GM19452 (cell line): ENCODE results near the gene ADAM10.
"Not testable (repeated sequence)": the region's sequence is repeated elsewhere in the genome, so short reads cannot be mapped to it uniquely, and the experiment has no call there.

Experiments used
- ATAC-seq: cut with Tn5 transposase; IDR thresholded peaks from one replicate; pipeline ENCODE4 v1.9.1; 2021; ENCODE audit not compliant: unreplicated experiment

Gene ADAM10

DNA sequence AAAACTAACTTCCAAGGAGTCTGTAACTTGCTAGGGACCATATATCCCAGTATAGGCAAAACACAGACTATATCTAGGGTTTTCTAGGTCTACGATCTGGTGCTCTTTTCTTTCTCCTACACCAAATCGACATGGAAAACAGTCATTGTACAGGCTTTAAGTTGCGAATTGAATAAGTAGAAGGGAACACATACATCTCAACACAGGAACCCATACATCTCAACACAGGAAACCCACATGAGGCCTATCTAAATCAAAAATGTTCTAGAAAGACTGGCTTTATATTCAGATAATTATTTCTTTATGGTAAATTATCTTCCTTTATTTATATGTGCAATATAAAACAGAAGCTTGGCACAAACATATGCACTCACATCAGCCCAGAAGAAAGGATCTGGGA is 126.6 kb downstream of the ADAM10 start:
- ATAC-seq: no peak

DNA sequence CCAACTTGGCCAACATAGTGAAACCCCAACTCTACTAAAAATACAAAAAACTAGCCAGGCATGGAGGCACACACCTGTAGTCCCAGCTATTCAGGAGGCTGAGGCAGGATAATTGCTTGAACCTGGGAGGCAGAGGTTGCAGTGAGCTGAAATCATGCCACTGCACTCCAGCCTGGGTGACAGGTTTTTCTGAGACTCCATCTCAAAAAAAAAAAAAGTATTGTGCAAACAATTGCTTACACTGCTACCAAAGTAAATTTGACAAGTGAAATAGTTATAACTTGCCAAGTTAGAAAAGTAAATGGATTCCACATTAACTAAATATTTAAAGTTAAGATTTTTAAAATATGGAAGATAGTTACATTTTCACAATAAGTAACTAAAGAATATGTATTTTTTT is 129.2 kb downstream of the ADAM10 start:
- not testable (repeated sequence) for ATAC-seq

DNA sequence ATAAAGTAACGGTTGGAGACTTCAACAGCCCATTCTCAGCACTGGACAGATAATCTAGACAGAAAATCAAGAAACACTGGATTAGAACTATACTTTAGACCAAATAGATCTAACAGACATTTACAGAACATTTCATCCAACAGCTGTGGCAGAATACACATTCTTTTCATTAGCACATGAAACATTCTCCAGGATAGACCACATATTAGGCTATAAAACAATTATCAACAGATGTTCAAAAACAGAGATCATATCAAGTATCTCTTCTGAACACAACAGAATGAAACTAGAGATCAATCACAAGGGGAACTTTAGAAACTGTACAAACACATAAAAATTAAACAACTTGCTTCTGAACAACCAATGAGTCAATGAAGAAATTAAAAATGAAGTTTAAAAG is 133.3 kb downstream of the ADAM10 start:
- ATAC-seq: no peak

DNA sequence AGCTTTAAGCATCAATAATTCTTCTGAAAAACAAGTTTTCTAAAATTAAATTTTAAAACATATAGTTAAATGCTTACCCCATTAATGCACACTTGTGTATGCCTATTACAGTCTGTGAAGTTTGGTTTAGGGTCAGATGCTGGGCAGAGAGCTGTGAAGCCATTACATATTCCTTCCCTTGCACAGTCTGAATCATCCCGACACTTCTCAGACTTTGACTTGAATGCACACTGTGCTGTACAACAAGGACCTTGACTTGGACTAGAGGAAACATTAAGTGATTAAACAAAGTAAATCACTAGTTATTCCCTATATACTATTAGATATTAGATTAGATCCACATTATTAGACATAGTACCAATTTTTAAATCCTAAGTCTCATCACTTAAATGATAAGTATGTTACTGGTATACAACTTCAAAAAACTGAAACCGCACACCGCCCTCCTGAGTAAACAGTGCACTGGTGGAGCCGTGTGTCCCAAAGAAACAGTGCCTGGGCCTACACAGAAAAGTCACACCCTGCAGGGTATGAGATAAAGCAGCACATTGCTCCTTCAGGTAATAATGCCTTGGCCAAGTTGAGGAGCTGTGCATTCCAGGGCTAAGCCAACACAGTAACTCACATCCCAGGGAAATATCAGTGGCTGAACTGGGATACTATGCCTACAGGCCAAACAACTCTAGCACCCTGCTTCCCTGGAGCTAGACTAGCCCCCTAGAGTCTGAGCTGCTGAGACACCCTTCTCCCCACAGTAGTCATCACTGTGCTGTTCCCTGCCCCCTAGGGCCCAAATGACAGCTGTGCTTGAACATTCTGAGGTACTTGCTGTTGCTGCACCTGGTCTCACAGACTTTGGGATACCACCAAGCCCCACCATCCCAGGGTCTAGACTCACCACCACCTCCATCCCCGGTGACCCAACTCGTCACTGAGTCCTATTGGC is 137.5 kb downstream of the ADAM10 start:
- no peak for ATAC-seq

DNA sequence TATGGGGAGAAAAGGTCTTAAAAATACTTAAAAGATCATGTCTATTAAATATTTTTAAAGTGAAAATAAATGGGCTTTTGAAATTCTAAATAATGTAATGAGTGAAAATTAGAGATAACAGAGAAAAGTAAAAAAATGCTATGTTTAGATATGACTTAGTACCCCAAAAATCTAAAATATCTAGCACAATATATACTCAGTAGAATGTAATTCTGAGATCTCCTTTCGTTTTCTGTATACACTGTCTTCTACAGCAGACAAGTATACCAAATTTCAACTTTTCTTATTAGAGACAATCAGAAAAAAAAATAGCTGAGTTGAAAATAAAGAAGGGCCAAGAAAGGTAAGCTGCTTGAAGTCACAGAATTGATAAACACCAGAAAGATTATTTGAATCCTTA is 140.8 kb downstream of the ADAM10 start:
- no peak for ATAC-seq

DNA sequence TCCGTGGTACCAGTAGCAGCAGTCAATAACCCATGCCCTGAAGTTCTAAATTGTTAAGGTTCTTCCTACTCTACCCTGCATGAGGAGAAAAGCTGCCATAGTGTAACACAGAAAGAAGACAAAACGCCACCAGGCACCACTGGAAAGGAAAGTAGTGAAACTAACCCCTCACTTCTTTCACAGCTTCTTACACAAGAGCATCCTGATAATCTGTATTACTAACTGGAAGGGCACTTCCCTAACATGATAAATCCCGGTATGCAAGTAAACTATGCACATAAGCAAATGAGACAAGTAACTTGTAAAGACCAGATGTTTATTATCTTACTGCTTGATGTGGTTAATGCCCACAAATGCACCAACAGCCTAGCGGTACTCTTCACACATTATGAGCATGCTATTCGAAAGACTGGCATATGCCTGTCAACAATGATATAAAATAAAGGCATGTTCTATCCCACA is 141.3 kb downstream of the ADAM10 start:
- ATAC-seq: no peak

DNA sequence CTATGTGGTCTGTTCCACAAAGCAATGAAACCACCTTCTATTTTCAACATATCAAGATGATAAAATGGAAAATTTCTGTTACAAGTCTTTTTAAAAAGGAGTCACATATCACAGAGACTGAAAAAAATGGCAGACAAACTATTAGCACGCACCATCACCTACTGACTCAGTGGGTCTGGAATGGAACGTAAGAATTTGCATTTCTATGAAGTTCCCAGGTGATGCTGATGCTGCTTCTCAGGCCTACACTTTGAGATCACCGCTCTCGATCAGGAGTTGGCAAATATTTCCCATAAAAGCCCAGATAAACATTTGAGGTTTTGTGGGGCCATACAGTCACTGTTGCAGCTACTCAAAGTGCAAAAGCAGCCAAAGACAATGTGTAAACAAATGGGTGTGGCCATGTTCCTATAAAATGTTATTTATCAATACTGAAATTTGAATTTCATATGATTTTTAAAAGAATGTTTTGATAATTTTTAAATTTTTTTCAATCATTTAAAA is 142.9 kb downstream of the ADAM10 start:
- no peak for ATAC-seq

DNA sequence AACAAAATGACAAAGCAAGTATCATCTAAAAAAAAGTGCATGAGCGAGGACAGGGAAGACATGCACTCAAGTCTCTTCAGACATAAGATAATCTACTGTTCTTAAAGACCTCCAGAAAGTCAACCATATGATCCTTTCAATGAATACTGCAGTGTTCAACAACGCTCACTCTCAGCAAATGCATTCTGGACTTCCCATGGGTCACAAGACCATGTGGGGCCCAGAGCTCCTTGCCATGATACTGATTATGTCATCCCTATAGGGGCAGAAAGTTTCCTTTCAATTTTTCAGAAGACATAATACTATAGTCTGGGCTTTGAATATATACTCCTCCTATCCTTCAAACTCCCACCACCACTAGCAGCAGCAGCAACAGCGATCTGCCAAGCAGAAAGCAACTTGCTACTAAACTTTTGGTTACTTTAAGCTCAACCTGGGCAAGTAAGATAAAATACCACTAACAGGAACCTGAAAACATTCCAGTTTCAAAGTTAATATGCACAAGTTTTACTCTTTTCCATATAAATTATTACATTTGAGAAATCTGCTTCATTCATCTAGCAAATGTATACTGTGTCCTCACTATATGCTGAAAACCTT is 143.5 kb downstream of the ADAM10 start:
- no peak for ATAC-seq

DNA sequence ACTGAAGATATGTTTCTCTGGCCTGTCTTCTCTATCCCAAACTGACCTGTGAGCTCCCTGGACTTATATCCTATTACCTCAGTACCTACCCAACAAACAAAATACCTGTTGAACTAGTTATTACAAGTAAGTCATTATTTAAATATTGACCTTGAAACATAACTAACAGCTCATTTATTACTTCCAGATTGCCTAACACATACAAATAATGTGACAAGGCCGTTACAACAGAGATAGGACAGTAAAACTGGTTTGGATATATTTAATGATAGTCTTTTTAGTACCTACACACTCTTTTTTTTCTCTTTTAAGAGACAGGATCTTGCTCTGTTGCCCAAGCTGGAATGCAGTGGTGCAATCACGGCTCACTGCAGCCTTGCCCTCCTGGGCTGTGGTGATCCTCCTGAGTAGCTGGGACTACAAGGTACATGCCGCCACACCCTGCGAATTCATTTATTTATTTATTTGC is 145.0 kb downstream of the ADAM10 start:
- ATAC-seq: no peak

DNA sequence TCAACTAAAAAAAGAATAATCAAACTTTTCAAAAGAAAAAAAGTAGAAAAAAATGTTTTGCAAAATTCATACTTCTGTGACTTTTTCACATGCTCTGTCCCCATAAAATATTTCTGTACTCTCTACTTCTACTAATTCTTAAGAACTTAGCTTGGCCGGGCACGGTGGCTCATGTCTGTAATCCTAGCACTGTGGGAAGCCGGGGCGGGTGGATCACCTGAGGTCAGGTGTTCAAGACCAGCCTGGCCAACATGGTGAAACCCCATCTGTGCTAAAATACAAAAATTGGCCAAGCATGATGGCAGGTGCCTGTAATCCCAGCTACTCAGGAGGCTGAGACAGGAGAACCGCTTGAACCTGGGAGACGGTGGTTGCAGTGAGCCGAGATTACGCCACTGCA is 145.6 kb downstream of the ADAM10 start:
- ATAC-seq: not testable (repeated sequence)

DNA sequence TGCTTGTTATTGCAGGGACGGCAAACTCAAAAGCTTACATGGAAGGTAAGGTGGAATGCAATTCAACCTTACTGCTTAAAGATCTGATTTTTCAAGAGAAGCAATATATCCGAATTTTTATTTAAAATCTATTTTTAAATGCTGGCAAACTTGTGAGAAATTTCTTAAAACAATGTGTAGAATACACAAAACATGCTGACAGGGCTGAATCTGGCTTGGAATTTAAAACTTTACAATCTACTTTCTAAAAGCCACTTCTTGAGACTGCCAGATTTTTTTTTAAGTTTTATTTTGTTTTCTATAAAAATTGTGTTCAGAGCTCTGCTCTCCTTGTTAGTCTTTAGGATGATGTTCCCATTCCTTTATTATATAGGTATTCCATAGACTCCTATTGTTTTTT is 146.7 kb downstream of the ADAM10 start:
- ATAC-seq: no peak

DNA sequence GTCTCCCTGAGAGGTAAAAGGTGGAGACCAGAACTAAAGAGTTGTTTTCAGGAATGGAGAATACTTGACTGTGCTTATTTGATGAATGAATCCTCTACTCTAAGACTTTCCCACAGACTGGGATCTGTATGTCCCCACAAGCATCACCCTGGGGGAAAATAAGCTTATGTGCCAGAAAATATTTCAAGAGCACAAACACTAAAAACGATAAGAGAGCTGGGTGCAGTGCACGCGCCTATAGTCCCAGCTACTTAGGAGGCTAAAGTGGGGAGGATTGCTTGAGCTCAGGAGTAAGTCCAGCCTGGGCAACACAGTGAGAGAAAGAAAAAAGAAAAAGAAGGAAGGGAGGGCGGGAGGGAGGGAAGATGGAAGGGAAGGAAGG is 150.7 kb downstream of the ADAM10 start:
- ATAC-seq: no peak

DNA sequence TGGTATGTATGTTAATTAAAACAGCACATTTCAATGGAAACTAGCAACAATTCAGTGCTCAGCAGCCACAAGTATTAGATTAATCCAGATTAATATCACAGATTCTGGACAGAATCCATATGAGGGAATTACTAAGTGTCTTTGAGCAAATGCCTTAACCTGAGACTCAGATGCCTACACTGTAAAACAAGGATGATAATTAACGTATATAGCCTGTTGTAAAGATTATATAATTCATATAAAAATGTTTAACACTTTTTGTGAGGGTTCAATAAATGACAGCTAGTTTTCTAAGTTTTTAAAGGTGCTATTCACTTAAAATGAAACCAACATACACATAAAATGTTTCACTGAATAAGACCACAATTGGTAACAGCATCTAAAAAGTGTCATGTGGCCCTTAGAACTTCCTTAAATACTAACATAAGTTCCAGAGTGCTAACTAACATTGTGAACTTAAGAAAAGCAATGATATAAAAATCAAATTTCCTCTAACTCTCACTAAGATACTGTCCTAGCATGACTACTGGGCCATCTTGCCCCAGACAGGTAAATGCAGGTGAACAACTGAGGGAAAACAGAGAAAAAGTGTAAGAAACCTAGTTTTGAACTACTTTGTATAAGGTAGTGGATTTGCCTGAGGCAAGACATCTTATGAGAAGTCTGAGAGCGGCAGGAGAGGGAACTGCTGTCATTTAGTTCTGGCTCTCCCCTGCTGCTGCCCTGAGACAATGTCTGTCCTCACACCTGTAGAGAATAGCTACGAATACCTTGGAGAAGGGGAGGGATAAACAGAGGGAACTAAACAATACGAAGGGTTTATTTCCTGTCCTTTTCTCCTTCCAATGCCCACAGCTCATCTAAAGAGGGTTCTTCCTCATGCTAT is 151.3 kb downstream of the ADAM10 start:
- ATAC-seq: no peak

DNA sequence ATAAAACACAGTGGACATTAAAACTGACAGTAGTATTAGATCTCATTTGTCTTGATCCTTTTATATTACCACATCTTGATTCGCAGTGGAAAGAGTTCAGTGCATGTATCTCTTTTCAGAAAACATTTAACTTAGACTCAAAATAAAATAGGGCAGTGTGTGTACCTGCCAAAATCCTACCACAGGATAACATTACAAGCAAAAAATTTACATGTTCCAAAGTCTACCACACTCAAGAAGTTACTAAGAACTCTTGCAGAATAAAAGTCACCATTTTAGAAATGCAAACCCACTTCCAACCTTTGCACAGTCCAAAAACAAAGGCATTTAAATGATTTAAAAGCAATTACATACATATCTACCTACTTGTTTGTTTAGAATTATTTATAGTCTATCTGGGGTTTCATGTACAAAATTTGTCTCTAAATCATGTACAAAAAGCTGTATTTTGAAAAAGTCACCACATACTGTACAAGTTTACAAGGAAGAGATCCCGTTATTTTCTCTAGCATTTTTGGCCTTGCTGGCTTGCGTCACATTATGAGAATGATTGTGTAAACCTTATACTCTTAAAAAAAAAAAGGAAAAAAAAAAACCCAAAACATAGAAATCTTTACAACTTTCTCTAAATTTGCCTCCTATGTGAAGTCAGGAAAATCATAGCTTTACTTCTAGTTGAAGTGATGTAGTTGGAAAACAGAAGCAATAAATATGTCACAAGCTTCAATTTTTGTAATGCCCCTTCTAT is 153.8 kb downstream of the ADAM10 start:
- no peak for ATAC-seq

DNA sequence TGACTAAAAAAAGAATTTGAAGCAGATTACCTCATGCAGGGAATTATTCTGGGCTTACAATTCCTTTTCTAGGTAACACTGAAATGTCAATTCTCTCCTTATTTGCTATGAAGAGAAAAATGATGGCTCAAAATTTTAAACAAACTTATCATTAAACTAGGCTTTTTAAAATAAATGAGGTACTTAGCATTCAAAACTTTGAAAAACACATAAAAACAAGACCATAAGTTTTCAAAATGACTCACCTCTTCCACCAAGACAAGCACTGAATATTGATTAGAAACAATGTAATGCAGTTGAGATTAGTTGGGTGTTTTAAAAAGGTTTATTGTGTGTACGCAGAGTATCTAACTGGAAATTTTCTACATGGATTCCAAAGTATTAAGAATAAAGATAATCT is 154.6 kb downstream of the ADAM10 start:
- no peak for ATAC-seq

DNA sequence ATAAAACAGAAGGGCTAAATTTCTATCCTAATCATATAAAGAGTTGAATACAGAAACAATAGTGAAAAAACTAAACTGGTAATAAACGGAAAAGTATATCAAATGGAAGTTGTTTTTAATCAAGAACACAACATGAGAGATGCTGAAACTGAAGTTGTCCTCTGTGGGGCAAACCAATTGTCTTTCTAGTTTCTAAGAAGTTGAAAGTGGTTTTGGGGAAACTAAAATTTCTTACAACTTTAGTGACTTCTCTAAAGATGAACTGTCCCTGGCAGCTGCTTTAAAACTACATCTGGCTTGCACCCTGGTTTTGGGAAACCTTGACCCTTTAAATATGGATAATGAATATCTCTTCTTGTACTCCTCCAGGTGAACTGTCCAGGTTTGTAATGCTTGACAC is 155.6 kb downstream of the ADAM10 start:
- no peak for ATAC-seq

DNA sequence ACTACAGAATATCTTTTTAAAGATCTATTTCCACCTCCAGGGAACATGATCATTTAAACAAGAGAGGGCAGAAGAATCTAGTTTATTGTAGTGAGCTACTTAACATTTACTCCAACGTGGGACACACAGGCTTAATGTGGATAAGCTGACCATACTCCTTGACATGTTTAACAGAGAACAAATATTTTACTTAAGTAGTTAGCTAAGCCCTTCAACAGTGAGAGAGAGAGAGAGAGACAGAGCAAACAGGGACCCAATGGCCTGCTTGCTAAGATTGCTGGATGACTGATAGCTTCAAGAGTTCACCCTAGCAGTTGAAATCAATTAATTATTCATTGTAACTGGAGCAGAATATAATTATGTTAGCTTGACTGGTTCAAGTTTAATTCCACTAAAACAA is 158.6 kb downstream of the ADAM10 start:
- no peak for ATAC-seq

DNA sequence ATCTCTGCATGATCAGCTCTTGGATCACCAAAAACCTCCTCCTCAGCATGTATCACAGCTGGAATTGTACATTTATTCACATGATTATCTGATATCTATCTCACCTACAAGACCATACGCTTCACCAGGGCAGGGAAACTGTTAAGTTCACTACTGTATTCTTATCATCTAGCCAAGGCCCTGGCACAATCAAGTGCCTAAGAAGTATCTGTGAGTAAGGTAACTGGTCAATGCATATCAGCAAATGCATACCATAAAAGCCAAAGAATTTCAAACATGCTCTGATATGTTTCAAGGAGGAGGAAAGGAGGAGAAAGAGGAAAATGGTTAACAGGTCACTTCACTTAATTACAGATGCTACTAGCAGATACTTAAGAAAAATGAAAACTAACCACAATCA is 159.3 kb downstream of the ADAM10 start:
- no peak for ATAC-seq

DNA sequence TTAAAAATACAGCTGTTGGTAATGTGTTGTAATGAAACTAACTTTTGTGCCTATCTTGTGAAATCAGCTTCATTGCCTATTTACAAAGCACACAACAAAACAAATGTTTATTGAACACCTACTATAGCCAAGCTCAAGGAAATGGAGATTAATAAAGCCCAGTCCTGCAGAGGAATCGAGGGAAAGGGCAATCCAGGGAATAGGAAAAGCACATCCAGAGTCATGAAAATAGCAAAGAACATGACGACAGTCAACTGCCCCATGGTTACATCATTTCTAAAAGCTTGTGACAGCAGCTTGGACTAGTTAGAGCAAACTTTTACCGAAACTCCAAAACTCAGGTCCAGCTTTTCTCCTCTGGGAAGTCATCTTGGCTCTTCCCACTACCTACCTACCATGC is 160.5 kb downstream of the ADAM10 start:
- ATAC-seq: no peak

DNA sequence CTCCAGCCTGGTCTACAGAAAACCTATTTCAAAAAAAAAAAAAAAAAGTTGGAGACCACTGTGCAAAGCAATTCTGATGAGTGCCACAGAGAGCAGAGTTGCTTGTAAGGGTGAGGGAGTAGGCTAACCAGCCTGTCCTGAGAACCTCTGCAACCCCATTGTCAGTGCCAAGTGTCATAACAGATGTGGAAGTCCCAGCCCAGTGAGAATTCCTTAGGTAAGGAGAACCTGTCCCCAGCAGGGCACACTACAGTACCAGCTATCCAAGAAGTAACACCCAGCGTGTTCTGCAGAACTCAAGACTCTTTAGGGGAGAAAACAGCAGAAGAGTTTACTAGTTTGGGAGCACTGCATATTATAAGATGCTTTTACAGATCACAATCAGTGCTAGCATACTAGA is 161.4 kb downstream of the ADAM10 start:
- ATAC-seq: no peak
